WTC11 (cell line): ENCODE results near the gene CKM. TPM values are rescaled to one million over a fixed set of nuclear protein-coding genes. Genes with fewer than 3 reads are reported as not detected.

Source experiments
- ATAC-seq: fragments of 200-7000 bp; cut with Tn5 transposase; 2 replicates; pipeline ENCODE4 v1.10.0; 2021; ENCODE audit warnings: mild to moderate bottlenecking, moderate library complexity
- CTCF ChIA-PET: fragments of 300-600 bp; sonication (Branson Sonifier 250); formaldehyde crosslinking; loops from one replicate; lab custom pipeline; 2021; ENCODE audit warnings: antibody characterized with exemption; lab: Charles Lee
- POLR2A ChIA-PET: fragments of 350-600 bp; sonication (Branson Sonifier 250); formaldehyde crosslinking; loops from one replicate; lab custom pipeline; 2021; ENCODE audit warnings: antibody characterized with exemption; lab: Charles Lee
- DNase-seq: peaks from one replicate; pipeline ENCODE4 v3.0.0; 2021; ENCODE audit warnings: low spot score
- H3K27ac Mint-ChIP-seq: 2 replicates; pipeline ENCODE4 v1.8.0; 2021; ENCODE audit warnings: mixed read lengths
- H3K27me3 Mint-ChIP-seq: 2 replicates; pipeline ENCODE4 v1.8.0; 2021; ENCODE audit warnings: low read depth, mild to moderate bottlenecking, moderate library complexity, mixed read lengths
- H3K36me3 Mint-ChIP-seq: 2 replicates; pipeline ENCODE4 v1.8.0; 2021; ENCODE audit warnings: mixed read lengths
- H3K4me1 Mint-ChIP-seq: 2 replicates; pipeline ENCODE4 v1.8.0; 2022; ENCODE audit warnings: mixed read lengths
- H3K4me3 Mint-ChIP-seq: 2 replicates; pipeline ENCODE4 v1.8.0; 2021; ENCODE audit warnings: mild to moderate bottlenecking, moderate library complexity, mixed read lengths
- H3K9me3 Mint-ChIP-seq: 2 replicates; pipeline ENCODE4 v1.8.0; 2021; ENCODE audit warnings: mixed read lengths
- ATF1 ChIP-seq: sonication (generic); formaldehyde crosslinking; IDR thresholded peaks from 2 replicates; pipeline ENCODE4 v1.8.1; 2023; ENCODE audit warnings: mild to moderate bottlenecking, moderate library complexity, missing genetic modification reagents
- CREB1 ChIP-seq: sonication (generic); formaldehyde crosslinking; IDR thresholded peaks from 2 replicates; pipeline ENCODE4 v1.8.0; 2023; ENCODE audit warnings: mild to moderate bottlenecking, missing genetic modification reagents
- EMX1 ChIP-seq: fragments of 250-450 bp; sonication (Bioruptor Pico); IDR thresholded peaks from 2 replicates; pipeline ENCODE4 v1.8.0; 2021; ENCODE audit warnings: mild to moderate bottlenecking
- FOXJ3 ChIP-seq: sonication (generic); formaldehyde crosslinking; IDR thresholded peaks from 2 replicates; pipeline ENCODE4 v1.9.0; 2021; ENCODE audit warnings: missing genetic modification reagents, mild to moderate bottlenecking, borderline replicate concordance
- GRHL2 ChIP-seq: fragments of 250-450 bp; sonication (Bioruptor Pico); IDR thresholded peaks from 2 replicates; pipeline ENCODE4 v1.8.0; 2022; ENCODE audit warnings: mild to moderate bottlenecking, moderate library complexity; ENCODE audit not compliant: insufficient replicate concordance, severe bottlenecking
- IRF1 ChIP-seq: sonication (generic); formaldehyde crosslinking; IDR thresholded peaks from 2 replicates; pipeline ENCODE4 v1.8.0; 2023; ENCODE audit warnings: missing genetic modification reagents
- MYBL2 ChIP-seq: sonication (generic); formaldehyde crosslinking; IDR thresholded peaks from 2 replicates; pipeline ENCODE4 v1.8.1; 2023; ENCODE audit warnings: mild to moderate bottlenecking, moderate library complexity, missing genetic modification reagents
- NFYB ChIP-seq: sonication (generic); formaldehyde crosslinking; conservative IDR thresholded peaks from 2 replicates; pipeline ENCODE4 v1.8.0; 2022; ENCODE audit warnings: low read depth, missing genetic modification reagents
- NR1H2 ChIP-seq: sonication (generic); formaldehyde crosslinking; IDR thresholded peaks from 2 replicates; pipeline ENCODE4 v1.9.0; 2021; ENCODE audit warnings: mild to moderate bottlenecking, moderate library complexity, missing genetic modification reagents
- NR3C1 ChIP-seq: sonication (generic); formaldehyde crosslinking; conservative IDR thresholded peaks from 2 replicates; pipeline ENCODE4 v1.8.1; 2023; ENCODE audit warnings: low read depth, mild to moderate bottlenecking, missing genetic modification reagents
- PRDM15 ChIP-seq: sonication (generic); formaldehyde crosslinking; IDR thresholded peaks from 2 replicates; pipeline ENCODE4 v1.8.0; 2022; ENCODE audit warnings: missing genetic modification reagents
- SOX15 ChIP-seq: fragments of 250-450 bp; sonication (Bioruptor Pico); IDR thresholded peaks from 2 replicates; pipeline ENCODE4 v1.9.0; 2021; ENCODE audit warnings: mild to moderate bottlenecking
- ZBTB21 ChIP-seq: sonication (generic); formaldehyde crosslinking; IDR thresholded peaks from 2 replicates; pipeline ENCODE4 v1.8.1; 2023; ENCODE audit warnings: mild to moderate bottlenecking, missing genetic modification reagents, borderline replicate concordance
- ZNF121 ChIP-seq: sonication (generic); formaldehyde crosslinking; IDR thresholded peaks from 2 replicates; pipeline ENCODE4 v1.8.0; 2023; ENCODE audit warnings: missing genetic modification reagents
- ZNF219 ChIP-seq: sonication (generic); formaldehyde crosslinking; IDR thresholded peaks from 2 replicates; pipeline ENCODE4 v1.8.0; 2023; ENCODE audit warnings: missing genetic modification reagents, mild to moderate bottlenecking, borderline replicate concordance
- ZNF317 ChIP-seq: sonication (generic); formaldehyde crosslinking; IDR thresholded peaks from 2 replicates; pipeline ENCODE4 v1.8.1; 2023; ENCODE audit warnings: low read depth, mild to moderate bottlenecking, moderate library complexity, missing genetic modification reagents, borderline replicate concordance
- ZNF396 ChIP-seq: fragments of 250-450 bp; sonication (Bioruptor Pico); IDR thresholded peaks from 2 replicates; pipeline ENCODE4 v1.8.0; 2021; ENCODE audit warnings: mild to moderate bottlenecking, moderate library complexity, borderline replicate concordance
- ZNF416 ChIP-seq: fragments of 250-450 bp; sonication (Bioruptor Pico); IDR thresholded peaks from 2 replicates; pipeline ENCODE4 v1.9.0; 2021; ENCODE audit warnings: mild to moderate bottlenecking, inconsistent platforms
- ZSCAN18 ChIP-seq: fragments of 250-450 bp; sonication (Bioruptor Pico); IDR thresholded peaks from 2 replicates; pipeline ENCODE4 v2.1.2; 2022; ENCODE audit warnings: mild to moderate bottlenecking, moderate library complexity
- total RNA-seq: library from RNA; stranded (reverse); gene quantifications from 3 replicates; pipeline ENCODE4 v1.2.3, GENCODE V29; 2021
- TF ChIP-seq, protein P1 (sequence below): sonication (generic); formaldehyde crosslinking; IDR thresholded peaks from 2 replicates; pipeline ENCODE4 v1.8.1; 2022; ENCODE audit warnings: mild to moderate bottlenecking, moderate library complexity, missing genetic modification reagents
- TF ChIP-seq, protein P2 (sequence below): sonication (generic); formaldehyde crosslinking; conservative IDR thresholded peaks from 2 replicates; pipeline ENCODE4 v1.8.1; 2022; ENCODE audit warnings: mild to moderate bottlenecking, missing genetic modification reagents
- TF ChIP-seq, protein P3 (sequence below): sonication (generic); formaldehyde crosslinking; IDR thresholded peaks from 2 replicates; pipeline ENCODE4 v1.8.1; 2023; ENCODE audit warnings: mild to moderate bottlenecking, missing genetic modification reagents, moderate library complexity
- TF ChIP-seq, protein P4 (sequence below): sonication (generic); formaldehyde crosslinking; IDR thresholded peaks from 2 replicates; pipeline ENCODE4 v1.8.0; 2022; ENCODE audit warnings: mild to moderate bottlenecking, missing genetic modification reagents

Gene CKM
- total RNA-seq, 1 experiment from 2014 or later = not detected

DNA sequence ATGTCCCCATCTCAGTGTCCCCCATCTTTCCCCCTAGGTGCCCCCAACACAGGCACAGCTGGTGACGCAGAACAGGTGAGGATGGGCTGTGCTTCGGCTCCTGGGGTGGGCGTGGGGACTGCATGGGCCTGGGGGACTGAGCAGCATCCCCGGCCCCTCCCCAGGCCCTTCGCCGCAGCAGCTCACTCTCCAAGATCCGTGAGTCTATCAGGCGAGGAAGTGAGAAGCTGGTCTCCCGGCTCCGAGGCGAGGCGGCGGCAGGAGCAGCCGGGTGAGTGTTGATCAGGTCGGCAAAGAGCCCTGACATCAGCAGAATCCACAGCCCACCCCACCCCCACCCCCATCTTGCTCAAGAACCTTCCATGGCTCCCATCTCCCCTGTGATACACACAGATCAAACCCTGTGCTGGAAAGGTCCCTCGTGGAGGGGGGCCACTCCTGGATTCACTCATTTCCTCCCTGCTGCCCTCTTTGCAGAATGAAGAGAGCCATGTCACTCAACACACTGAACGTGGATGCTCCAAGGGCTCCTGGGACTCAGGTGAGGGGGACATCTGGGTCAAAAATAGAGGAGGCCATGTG, 27.9 kb upstream of the CKM start (continued):
- TF ChIP-seq ATF1 (CRISPR knock-in tag) (no peak), ZNF396 (no peak), ZSCAN18 (CRISPR knock-in tag) (no peak), ZNF219 (CRISPR knock-in tag) (no peak)
- TF ChIP-seq, protein P1, sequence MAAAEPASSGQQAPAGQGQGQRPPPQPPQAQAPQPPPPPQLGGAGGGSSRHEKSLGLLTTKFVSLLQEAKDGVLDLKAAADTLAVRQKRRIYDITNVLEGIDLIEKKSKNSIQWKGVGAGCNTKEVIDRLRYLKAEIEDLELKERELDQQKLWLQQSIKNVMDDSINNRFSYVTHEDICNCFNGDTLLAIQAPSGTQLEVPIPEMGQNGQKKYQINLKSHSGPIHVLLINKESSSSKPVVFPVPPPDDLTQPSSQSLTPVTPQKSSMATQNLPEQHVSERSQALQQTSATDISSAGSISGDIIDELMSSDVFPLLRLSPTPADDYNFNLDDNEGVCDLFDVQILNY = no peak

GRCh38 chr19:45349430-45349941, 26.8 kb upstream of the CKM start:
- TF ChIP-seq IRF1 (no peak), MYBL2 (CRISPR knock-in tag) (no peak), SOX15 (CRISPR knock-in tag) (no peak), NR3C1 (CRISPR knock-in tag) (no peak), NR1H2 (CRISPR knock-in tag) (no peak), ZNF317 (CRISPR knock-in tag) (no peak)
- TF ChIP-seq, protein P1 = no peak
- TF ChIP-seq, protein P2, sequence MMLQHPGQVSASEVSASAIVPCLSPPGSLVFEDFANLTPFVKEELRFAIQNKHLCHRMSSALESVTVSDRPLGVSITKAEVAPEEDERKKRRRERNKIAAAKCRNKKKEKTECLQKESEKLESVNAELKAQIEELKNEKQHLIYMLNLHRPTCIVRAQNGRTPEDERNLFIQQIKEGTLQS (CRISPR knock-in tag) = no peak
- TF ChIP-seq, all 79 proteins: peak for 0
- Mint-ChIP-seq H3K9me3 (no peaks in the 10 kb centered on the region), H3K27ac (no peak overlapping the region), H3K4me3 (no peak overlapping the region), H3K4me1 (0 out of 2 replicates have a peak, but pooled peaks cover 3% of the 10 kb centered on the region), H3K36me3 (peaks cover 28% of the 10 kb centered on the region), H3K27me3 (no peaks in the 10 kb centered on the region)
- DNase-seq = no peak
- ChIA-PET CTCF (interaction anchor here (0.7 to 1.1 kb wide), 3 partner anchors 18 to 223 kb away, joined by 3 read pairs; partner anchors contain the start of genes BLOC1S3 and TRAPPC6A), POLR2A (interaction anchor here (0.7 kb wide), 1 partner anchor 16 kb away, joined by 3 read pairs; no protein-coding TSS in a partner anchor)
- no peak for ATAC-seq

DNA sequence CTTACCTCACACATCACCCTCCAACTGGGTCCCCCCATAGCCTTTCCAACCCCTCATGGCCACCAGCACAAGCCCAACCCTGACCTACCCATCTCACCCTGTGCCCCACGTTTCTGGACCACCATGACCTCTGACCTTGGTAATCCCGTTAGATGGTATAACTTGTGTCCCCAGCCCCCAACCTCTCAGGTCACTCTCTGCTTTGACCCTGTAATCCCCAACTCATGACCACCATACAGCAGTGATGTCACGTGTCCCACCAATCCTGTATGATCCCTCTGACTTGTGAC, 26.4 kb upstream of the CKM start:
- CTCF ChIA-PET = interaction anchor here (1.1 kb wide), 1 partner anchor 223 kb away, joined by 3 read pairs; no protein-coding TSS in a partner anchor
- TF ChIP-seq CREB1 (CRISPR knock-in tag) = no peak
- TF ChIP-seq NFYB (CRISPR knock-in tag) = no peak
- TF ChIP-seq ZNF396 = no peak
- TF ChIP-seq ZNF317 (CRISPR knock-in tag) = no peak
- TF ChIP-seq FOXJ3 (CRISPR knock-in tag) = no peak
- TF ChIP-seq, protein P3, sequence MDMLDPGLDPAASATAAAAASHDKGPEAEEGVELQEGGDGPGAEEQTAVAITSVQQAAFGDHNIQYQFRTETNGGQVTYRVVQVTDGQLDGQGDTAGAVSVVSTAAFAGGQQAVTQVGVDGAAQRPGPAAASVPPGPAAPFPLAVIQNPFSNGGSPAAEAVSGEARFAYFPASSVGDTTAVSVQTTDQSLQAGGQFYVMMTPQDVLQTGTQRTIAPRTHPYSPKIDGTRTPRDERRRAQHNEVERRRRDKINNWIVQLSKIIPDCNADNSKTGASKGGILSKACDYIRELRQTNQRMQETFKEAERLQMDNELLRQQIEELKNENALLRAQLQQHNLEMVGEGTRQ (CRISPR knock-in tag) = no peak
- no peak for TF ChIP-seq ZNF416 (CRISPR knock-in tag)
- TF ChIP-seq GRHL2 (CRISPR knock-in tag) = no peak
- no peak for TF ChIP-seq IRF1
- TF ChIP-seq, protein P4, sequence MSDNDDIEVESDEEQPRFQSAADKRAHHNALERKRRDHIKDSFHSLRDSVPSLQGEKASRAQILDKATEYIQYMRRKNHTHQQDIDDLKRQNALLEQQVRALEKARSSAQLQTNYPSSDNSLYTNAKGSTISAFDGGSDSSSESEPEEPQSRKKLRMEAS (CRISPR knock-in tag) = no peak
- TF ChIP-seq NR3C1 (CRISPR knock-in tag) = no peak
- no peak for TF ChIP-seq EMX1 (CRISPR knock-in tag)
- no peak for TF ChIP-seq ZNF121
- no peak for TF ChIP-seq ZBTB21 (CRISPR knock-in tag)
- TF ChIP-seq PRDM15 (CRISPR knock-in tag) = no peak

More for the DNA sequence above, 26.4 kb upstream of the CKM start:
- no peak for ATAC-seq
- H3K27ac Mint-ChIP-seq = no peak overlapping the region
- H3K27me3 Mint-ChIP-seq = no peaks in the 10 kb centered on the region
- peaks cover 24% of the 10 kb centered on the region for H3K36me3 Mint-ChIP-seq
- H3K9me3 Mint-ChIP-seq = no peaks in the 10 kb centered on the region
- 0 out of 2 replicates have a peak, but pooled peaks cover 3% of the 10 kb centered on the region for H3K4me1 Mint-ChIP-seq
- POLR2A ChIA-PET = no interaction called here
- no peak overlapping the region for H3K4me3 Mint-ChIP-seq
- no peak for DNase-seq
